ENCODE data around the gene MRPL18. TPM values are rescaled to one million over a fixed set of nuclear protein-coding genes. Genes with fewer than 3 reads are reported as not detected.
A peak's percentile ranks its signal among the peaks of the same experiment; 100 is the strongest.
"Not testable (repeated sequence)": the region's sequence is repeated elsewhere in the genome, so short reads cannot be mapped to it uniquely, and the experiment has no call there.

The MRPL18 gene
- total and polyA plus RNA-seq, 7 donors, result 45.0 to 149 (median 71.9) TPM

- Histone ChIP-seq H3K36me3 (ENCODE audit: insufficient read depth in 1 of 2, low read depth in 1 of 2) (peaks cover 0 to 18% of the 10 kb centered on the region in 2 donors), H3K4me3 (no peak overlapping the region), H3K9me3 (no peaks in the 10 kb centered on the region), H3K4me1 (peaks cover under 1% of the 10 kb centered on the region), H3K27me3 (ENCODE audit: insufficient read depth in 3 of 3, low read length in 2 of 3) (no peaks in the 10 kb centered on the region), H3K27ac (no peak overlapping the region)
- ATAC-seq (no peak), DNase-seq (no peak)
- intact Hi-C loops (cut with DNase I), result no loop called here
- whole genome bisulfite sequencing, 3 donors, result 93 to 95% (median 93%) methylated on average over 10 of the region's 10 CpGs
- TF ChIP-seq CTCF (IDR thresholded peaks at IDR 0.05), result no peak
Measured at GRCh38 chr6:159821726-159822125, 31.5 kb downstream of the MRPL18 start.

- TF ChIP-seq CTCF (IDR thresholded peaks at IDR 0.05), result no peak
- ATAC-seq (no peak), DNase-seq (no peak)
- H3K27ac ChIP-seq, result no peak overlapping the region
- H3K27me3 ChIP-seq (ENCODE audit: insufficient read depth in 3 of 3, low read length in 2 of 3), result no peaks in the 10 kb centered on the region
- WGBS, 3 donors, result 92 to 96% (median 95%) methylated on average over 3 of the region's 3 CpGs
- intact Hi-C loops (cut with DNase I), result no loop called here
- H3K4me3 ChIP-seq, result no peak overlapping the region
- peaks cover 0 to 10% of the 10 kb centered on the region in 2 donors for H3K36me3 ChIP-seq (ENCODE audit: insufficient read depth in 1 of 2, low read depth in 1 of 2)
- H3K9me3 ChIP-seq, result no peaks in the 10 kb centered on the region
- H3K4me1 ChIP-seq, result peaks cover 7% of the 10 kb centered on the region
Measured at GRCh38 chr6:159823953-159824352, 33.7 kb downstream of the MRPL18 start.

- 96 to 98% (median 97%) methylated on average over 9 of the region's 9 CpGs for WGBS, 3 donors
- H3K4me3 ChIP-seq; H3K27ac ChIP-seq; H3K36me3 ChIP-seq (ENCODE audit: insufficient read depth in 1 of 2, low read depth in 1 of 2); DNase-seq; intact Hi-C loops (cut with DNase I); H3K27me3 ChIP-seq (ENCODE audit: insufficient read depth in 3 of 3, low read length in 2 of 3); H3K4me1 ChIP-seq; H3K9me3 ChIP-seq; ATAC-seq: not testable (repeated sequence)
Measured at GRCh38 chr6:159824690-159825089, 34.4 kb downstream of the MRPL18 start.

GRCh38 chr6:159826004-159826403, 35.7 kb downstream of the MRPL18 start:
- Histone ChIP-seq H3K4me1 (peaks cover 7% of the 10 kb centered on the region), H3K27ac (no peak overlapping the region), H3K9me3 (no peaks in the 10 kb centered on the region), H3K27me3 (ENCODE audit: insufficient read depth in 3 of 3, low read length in 2 of 3) (no peaks in the 10 kb centered on the region), H3K36me3 (ENCODE audit: insufficient read depth in 1 of 2, low read depth in 1 of 2) (peaks cover 0 to 1% of the 10 kb centered on the region in 2 donors), H3K4me3 (no peak overlapping the region)
- DNase-seq (no peak), ATAC-seq (no peak)
- 95 to 97% (median 96%) methylated on average over 13 of the region's 13 CpGs for WGBS, 3 donors
- intact Hi-C loops (cut with DNase I), result no loop called here
- no peak for TF ChIP-seq CTCF (IDR thresholded peaks at IDR 0.05)

- H3K4me1 ChIP-seq, result peaks cover 7% of the 10 kb centered on the region
- H3K9me3 ChIP-seq, result no peaks in the 10 kb centered on the region
- no peak overlapping the region for H3K4me3 ChIP-seq
- DNase-seq (no peak), ATAC-seq (peak; percentile 84 to 91 (median 87))
- intact Hi-C loops (cut with DNase I), result no loop called here
- 34 to 52% (median 39%) methylated on average over 16 of the region's 16 CpGs for WGBS, 3 donors
- TF ChIP-seq CTCF (IDR thresholded peaks at IDR 0.05), result peak; percentile 30
- H3K27ac ChIP-seq, result no peak overlapping the region
- no peaks in the 10 kb centered on the region for H3K36me3 ChIP-seq (ENCODE audit: insufficient read depth in 1 of 2, low read depth in 1 of 2)
- H3K27me3 ChIP-seq (ENCODE audit: insufficient read depth in 3 of 3, low read length in 2 of 3), result no peaks in the 10 kb centered on the region
Measured at GRCh38 chr6:159826968-159827647, 36.8 kb downstream of the MRPL18 start.
